ENCODE data around the gene MSMP. TPM values are rescaled to one million over a fixed set of nuclear protein-coding genes. Genes with fewer than 3 reads are reported as not detected.

MSMP gene
- total RNA-seq, 1 experiment from 2014 or later, result not detected

- in situ Hi-C loops (cut with HindIII; ENCODE audit: low pct_unique_long_range_greater_than_20kb, low sequenced_read_pairs), result no loop called here
- no peak for DNase-seq (ENCODE audit: low read depth)
These were observed 22.5 kb downstream of the MSMP start for GRCh38 chr9:35731415-35732184.

GRCh38 chr9:35730486-35730854, 23.6 kb downstream of the MSMP start:
- no peak for DNase-seq (ENCODE audit: low read depth)
- in situ Hi-C loops (cut with HindIII; ENCODE audit: low pct_unique_long_range_greater_than_20kb, low sequenced_read_pairs), result no loop called here

- in situ Hi-C loops (cut with HindIII; ENCODE audit: low pct_unique_long_range_greater_than_20kb, low sequenced_read_pairs), result no loop called here
- DNase-seq (ENCODE audit: low read depth), result no peak
These were observed 24.2 kb downstream of the MSMP start for GRCh38 chr9:35729700-35730485.

GRCh38 chr9:35729101-35729500, 25.0 kb downstream of the MSMP start:
- in situ Hi-C loops (cut with HindIII; ENCODE audit: low pct_unique_long_range_greater_than_20kb, low sequenced_read_pairs), result no loop called here
- no peak for DNase-seq (ENCODE audit: low read depth)

GRCh38 chr9:35728041-35728971, 25.8 kb downstream of the MSMP start:
- in situ Hi-C loops (cut with HindIII; ENCODE audit: low pct_unique_long_range_greater_than_20kb, low sequenced_read_pairs), result no loop called here
- DNase-seq (ENCODE audit: low read depth), result no peak

- in situ Hi-C loops (cut with HindIII; ENCODE audit: low pct_unique_long_range_greater_than_20kb, low sequenced_read_pairs), result no loop called here
- no peak for DNase-seq (ENCODE audit: low read depth)
These were observed 26.4 kb downstream of the MSMP start for GRCh38 chr9:35727676-35728040.

- no peak for DNase-seq (ENCODE audit: low read depth)
- in situ Hi-C loops (cut with HindIII; ENCODE audit: low pct_unique_long_range_greater_than_20kb, low sequenced_read_pairs), result no loop called here
These were observed 27.1 kb downstream of the MSMP start for GRCh38 chr9:35726931-35727330.

GRCh38 chr9:35725362-35725761, 28.7 kb downstream of the MSMP start:
- in situ Hi-C loops (cut with HindIII; ENCODE audit: low pct_unique_long_range_greater_than_20kb, low sequenced_read_pairs), result no loop called here

GRCh38 chr9:35723908-35724307, 30.2 kb downstream of the MSMP start:
- in situ Hi-C loops (cut with HindIII; ENCODE audit: low pct_unique_long_range_greater_than_20kb, low sequenced_read_pairs), result no loop called here
- no peak for DNase-seq (ENCODE audit: low read depth)

More at GRCh38 chr9:35725362-35725761, 28.7 kb downstream of the MSMP start:
- no peak for DNase-seq (ENCODE audit: low read depth)

- in situ Hi-C loops (cut with HindIII; ENCODE audit: low pct_unique_long_range_greater_than_20kb, low sequenced_read_pairs), result no loop called here
These were observed 30.6 kb downstream of the MSMP start for GRCh38 chr9:35723426-35723825.

GRCh38 chr9:35719546-35719945, 34.5 kb downstream of the MSMP start:
- in situ Hi-C loops (cut with HindIII; ENCODE audit: low pct_unique_long_range_greater_than_20kb, low sequenced_read_pairs), result no loop called here
- no peak for DNase-seq (ENCODE audit: low read depth)

More at GRCh38 chr9:35723426-35723825, 30.6 kb downstream of the MSMP start:
- DNase-seq (ENCODE audit: low read depth), result no peak

GRCh38 chr9:35718721-35719511, 35.2 kb downstream of the MSMP start:
- no peak for DNase-seq (ENCODE audit: low read depth)
- in situ Hi-C loops (cut with HindIII; ENCODE audit: low pct_unique_long_range_greater_than_20kb, low sequenced_read_pairs), result no loop called here

GRCh38 chr9:35717132-35717870, 36.8 kb downstream of the MSMP start:
- DNase-seq (ENCODE audit: low read depth), result no peak
- in situ Hi-C loops (cut with HindIII; ENCODE audit: low pct_unique_long_range_greater_than_20kb, low sequenced_read_pairs), result no loop called here

- in situ Hi-C loops (cut with HindIII; ENCODE audit: low pct_unique_long_range_greater_than_20kb, low sequenced_read_pairs), result no loop called here
- no peak for DNase-seq (ENCODE audit: low read depth)
These were observed 37.8 kb downstream of the MSMP start for GRCh38 chr9:35716230-35716629.

- in situ Hi-C loops (cut with HindIII; ENCODE audit: low pct_unique_long_range_greater_than_20kb, low sequenced_read_pairs), result no loop called here
- DNase-seq (ENCODE audit: low read depth), result no peak
These were observed 39.4 kb downstream of the MSMP start for GRCh38 chr9:35714579-35715252.

- no peak for DNase-seq (ENCODE audit: low read depth)
- in situ Hi-C loops (cut with HindIII; ENCODE audit: low pct_unique_long_range_greater_than_20kb, low sequenced_read_pairs), result no loop called here
These were observed 40.0 kb downstream of the MSMP start for GRCh38 chr9:35714123-35714522.

GRCh38 chr9:35713578-35713977, 40.5 kb downstream of the MSMP start:
- no peak for DNase-seq (ENCODE audit: low read depth)
- in situ Hi-C loops (cut with HindIII; ENCODE audit: low pct_unique_long_range_greater_than_20kb, low sequenced_read_pairs), result no loop called here
